Upper lobe of left lung (tissue), 4 donors: ENCODE measurements around the gene WDR11.

ENCODE experiments used
- POLR2A ChIP-seq, 4 donors: fragments of 450-650 bp; IDR thresholded peaks; one replicate each; pipeline ENCODE4 v1.5.1; 2016 to 2017; ENCODE audit warnings: antibody characterized with exemption in 4 of 4, mild to moderate bottlenecking in 2 of 4
- TF ChIP-seq, protein P1 (sequence below), 6 experiments: fragments of 450-650 bp in 4 of 6; fragments of 200-600 bp in 2 of 6; sonication (generic) in 2 of 6; IDR thresholded peaks; one replicate each; pipeline ENCODE4 v1.5.1; 2016 to 2019; ENCODE audit warnings: antibody characterized with exemption in 6 of 6

GRCh38 chr10:120803972-120804371 is 47.2 kb upstream of the WDR11 start:
- TF ChIP-seq, protein P1, sequence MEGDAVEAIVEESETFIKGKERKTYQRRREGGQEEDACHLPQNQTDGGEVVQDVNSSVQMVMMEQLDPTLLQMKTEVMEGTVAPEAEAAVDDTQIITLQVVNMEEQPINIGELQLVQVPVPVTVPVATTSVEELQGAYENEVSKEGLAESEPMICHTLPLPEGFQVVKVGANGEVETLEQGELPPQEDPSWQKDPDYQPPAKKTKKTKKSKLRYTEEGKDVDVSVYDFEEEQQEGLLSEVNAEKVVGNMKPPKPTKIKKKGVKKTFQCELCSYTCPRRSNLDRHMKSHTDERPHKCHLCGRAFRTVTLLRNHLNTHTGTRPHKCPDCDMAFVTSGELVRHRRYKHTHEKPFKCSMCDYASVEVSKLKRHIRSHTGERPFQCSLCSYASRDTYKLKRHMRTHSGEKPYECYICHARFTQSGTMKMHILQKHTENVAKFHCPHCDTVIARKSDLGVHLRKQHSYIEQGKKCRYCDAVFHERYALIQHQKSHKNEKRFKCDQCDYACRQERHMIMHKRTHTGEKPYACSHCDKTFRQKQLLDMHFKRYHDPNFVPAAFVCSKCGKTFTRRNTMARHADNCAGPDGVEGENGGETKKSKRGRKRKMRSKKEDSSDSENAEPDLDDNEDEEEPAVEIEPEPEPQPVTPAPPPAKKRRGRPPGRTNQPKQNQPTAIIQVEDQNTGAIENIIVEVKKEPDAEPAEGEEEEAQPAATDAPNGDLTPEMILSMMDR (IDR thresholded peaks at IDR 0.05): no peak
- no peak for TF ChIP-seq POLR2A (IDR thresholded peaks at IDR 0.05)
